ENCODE data around the gene IGSF3.

Gene IGSF3

DNA sequence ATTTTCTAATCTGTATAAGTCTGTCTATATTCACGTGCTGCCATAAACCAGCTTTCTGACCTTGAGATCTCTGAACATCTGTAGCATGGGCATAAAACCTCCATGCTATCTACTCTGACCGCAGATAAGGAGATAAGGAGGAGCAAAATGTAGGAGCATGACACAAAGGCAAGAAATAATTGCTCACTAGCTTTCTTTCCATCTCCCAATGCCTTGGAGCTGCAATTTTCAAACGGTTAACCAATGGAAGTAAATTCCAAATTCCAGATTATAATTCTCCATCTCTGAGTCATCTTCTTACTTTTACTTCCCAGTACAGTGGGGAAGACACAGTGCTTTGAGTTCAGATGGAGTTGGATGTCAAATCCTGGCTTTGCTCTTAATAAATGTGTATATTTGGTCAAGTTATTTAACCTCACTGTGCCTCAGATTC, 138.3 kb downstream of the IGSF3 start:
- no peak overlapping the region for H3K4me3 ChIP-seq (ENCODE audit: low read length)
- H3K4me1 ChIP-seq (ENCODE audit: insufficient read depth, low read length): no peaks in the 10 kb centered on the region
- peaks cover 6% of the 10 kb centered on the region for H3K9me3 ChIP-seq (ENCODE audit: low read length)
- H2AFZ ChIP-seq (ENCODE audit: low read depth, low read length): no peak overlapping the region
- H3K27me3 ChIP-seq (ENCODE audit: insufficient read depth, low read length): no peaks in the 10 kb centered on the region
- no peaks in the 10 kb centered on the region for H3K36me3 ChIP-seq (ENCODE audit: insufficient read depth, low read length)

DNA sequence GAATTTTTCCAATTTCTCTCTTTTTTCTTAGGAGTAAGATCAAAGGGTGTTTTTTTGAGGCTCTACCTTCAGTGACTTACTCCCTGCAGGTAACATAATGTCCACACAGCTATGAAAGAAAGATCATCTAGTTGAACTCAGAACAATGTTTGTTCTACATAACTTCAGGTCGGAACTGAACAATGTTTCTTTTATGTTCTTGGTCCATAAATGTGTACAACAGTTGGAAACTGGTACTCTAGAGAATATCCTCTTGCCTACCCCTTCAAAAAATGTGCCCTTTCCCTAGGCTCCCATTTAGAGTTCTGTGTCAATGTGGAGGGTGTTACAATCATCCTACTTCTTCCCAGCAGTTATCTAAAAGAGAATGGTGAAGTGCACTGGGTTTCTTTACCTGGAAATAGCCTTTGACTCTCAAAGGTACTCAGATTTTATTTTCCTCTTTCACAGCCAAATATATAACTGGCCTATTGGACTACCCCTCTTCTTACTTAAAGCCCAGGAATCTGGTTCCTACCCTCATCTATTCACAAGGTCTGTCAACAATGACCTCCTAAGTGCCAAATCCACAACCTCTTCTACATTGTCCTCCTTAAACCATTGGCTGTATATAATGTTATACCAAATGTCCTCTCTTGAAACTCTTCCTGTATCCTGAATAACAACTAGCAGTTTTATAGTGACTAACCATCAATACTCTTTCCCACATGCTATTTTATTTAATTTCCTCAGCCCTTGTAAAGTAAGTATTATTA, 139.0 kb downstream of the IGSF3 start:
- Histone ChIP-seq H3K27me3 (ENCODE audit: insufficient read depth, low read length) (no peaks in the 10 kb centered on the region), H3K4me3 (ENCODE audit: low read length) (no peak overlapping the region), H3K36me3 (ENCODE audit: insufficient read depth, low read length) (no peaks in the 10 kb centered on the region), H2AFZ (ENCODE audit: low read depth, low read length) (no peak overlapping the region), H3K9me3 (ENCODE audit: low read length) (peaks cover 3% of the 10 kb centered on the region), H3K4me1 (ENCODE audit: insufficient read depth, low read length) (no peaks in the 10 kb centered on the region)

DNA sequence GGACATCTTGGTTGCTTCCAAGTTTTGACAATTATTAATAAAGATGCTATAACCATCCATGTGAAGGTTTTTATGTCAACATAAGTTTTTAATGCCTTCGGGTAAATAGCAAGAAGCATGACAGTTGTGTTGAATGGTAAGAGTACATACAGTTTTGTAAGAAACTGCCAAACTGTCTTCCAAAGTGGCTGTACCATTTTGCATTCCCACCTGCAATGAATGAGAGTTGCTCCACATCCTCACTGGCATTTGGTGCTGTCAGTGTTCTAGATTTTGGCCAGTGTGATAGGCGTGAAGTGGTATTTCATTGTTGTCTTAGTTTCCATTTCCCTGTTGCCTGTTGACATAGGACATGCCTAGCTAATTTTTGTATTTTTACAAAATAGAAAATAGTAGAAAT, 142.1 kb downstream of the IGSF3 start:
- no peaks in the 10 kb centered on the region for H3K27me3 ChIP-seq (ENCODE audit: insufficient read depth, low read length)
- no peaks in the 10 kb centered on the region for H3K4me1 ChIP-seq (ENCODE audit: insufficient read depth, low read length)

More for the DNA sequence above, 142.1 kb downstream of the IGSF3 start:
- H3K9me3 ChIP-seq (ENCODE audit: low read length): peaks cover 3% of the 10 kb centered on the region
- no peak overlapping the region for H2AFZ ChIP-seq (ENCODE audit: low read depth, low read length)
- no peaks in the 10 kb centered on the region for H3K36me3 ChIP-seq (ENCODE audit: insufficient read depth, low read length)
- H3K4me3 ChIP-seq (ENCODE audit: low read length): no peak overlapping the region

All from neuron (in vitro differentiated cells).